Embryonic facial prominence (tissue), 1 donor: ENCODE data around the gene PCDHGB5.
"Not testable (repeated sequence)": the region's sequence is repeated elsewhere in the genome, so short reads cannot be mapped to it uniquely, and the experiment has no call there.

Source experiments
- DNase-seq: peaks from one replicate; pipeline ENCODE4 v3.0.0-alpha.2; 2016; ENCODE audit errors: extremely low spot score

PCDHGB5 gene

GRCh38 chr5:141397756-141398551 lies at the start of gene PCDHGB5:
TSS of gene PCDHGB5 (plus strand) at chr5:141397947. CDS start at chr5:141398128, 181 bp downstream.
- not testable (repeated sequence) for DNase-seq

- no peak for DNase-seq
Measured at GRCh38 chr5:141349917-141350619, 47.7 kb upstream of the PCDHGB5 start, which contains the start of gene PCDHGB1. TSS of gene PCDHGB1 (plus strand) at chr5:141350099. CDS start at chr5:141350261, 162 bp downstream.

- no peak for DNase-seq
Measured at GRCh38 chr5:141351591-141351990, 46.2 kb upstream of the PCDHGB5 start.

GRCh38 chr5:141354900-141355469 lies 42.8 kb upstream of the PCDHGB5 start, which contains the start of gene PCDHGA4:
TSS of gene PCDHGA4 (plus strand) at chr5:141355021. CDS start at chr5:141355108, 87 bp downstream.
- DNase-seq: no peak

GRCh38 chr5:141355641-141356040 lies 42.1 kb upstream of the PCDHGB5 start:
- DNase-seq: no peak

GRCh38 chr5:141356133-141356532 lies 41.6 kb upstream of the PCDHGB5 start:
- no peak for DNase-seq

- no peak for DNase-seq
Measured at GRCh38 chr5:141356950-141357349, 40.8 kb upstream of the PCDHGB5 start.

- no peak for DNase-seq
Measured at GRCh38 chr5:141359790-141360426, 37.8 kb upstream of the PCDHGB5 start, which contains the start of gene PCDHGB2. TSS of gene PCDHGB2 (plus strand) at chr5:141359994. CDS start at chr5:141360136, 142 bp downstream.

- no peak for DNase-seq
Measured at GRCh38 chr5:141360685-141361084, 37.1 kb upstream of the PCDHGB5 start.

GRCh38 chr5:141362719-141363118 lies 35.0 kb upstream of the PCDHGB5 start:
- no peak for DNase-seq

- no peak for DNase-seq
Measured at GRCh38 chr5:141363952-141364660, 33.6 kb upstream of the PCDHGB5 start, which contains the start of gene PCDHGA5. TSS of gene PCDHGA5 (plus strand) at chr5:141364162. CDS start at chr5:141364331, 169 bp downstream.

- DNase-seq: no peak
Measured at GRCh38 chr5:141366016-141366896, 31.5 kb upstream of the PCDHGB5 start.

- DNase-seq: no peak
Measured at GRCh38 chr5:141369994-141370848, 27.5 kb upstream of the PCDHGB5 start, which contains the start of gene PCDHGB3. TSS of gene PCDHGB3 (plus strand) at chr5:141370242. CDS start at chr5:141370395, 153 bp downstream.

- no peak for DNase-seq
Measured at GRCh38 chr5:141371572-141372475, 25.9 kb upstream of the PCDHGB5 start.

GRCh38 chr5:141373673-141374317 lies 24.0 kb upstream of the PCDHGB5 start, which contains the start of gene PCDHGA6:
TSS of gene PCDHGA6 (plus strand) at chr5:141373891. CDS start at chr5:141374084, 193 bp downstream.
- DNase-seq: no peak

- DNase-seq: no peak
Measured at GRCh38 chr5:141374627-141375026, 23.1 kb upstream of the PCDHGB5 start.
